GM12891 (cell line): ENCODE measurements around the gene DOCK10.

Source experiments
- PAX5 ChIP-seq: IDR thresholded peaks from 2 replicates; pipeline ENCODE4 v1.6.1; 2011; ENCODE audit warnings: low read length, moderate library complexity, mild to moderate bottlenecking; ENCODE audit not compliant: insufficient read depth, severe bottlenecking
- POLR2A ChIP-seq: IDR thresholded peaks from 2 replicates; pipeline ENCODE4 v1.6.1; 2011; ENCODE audit warnings: low read depth, low read length, control low read depth
- POLR2AphosphoS5 ChIP-seq: IDR thresholded peaks from 2 replicates; pipeline ENCODE4 v1.6.1; 2011; ENCODE audit warnings: low read depth, low read length, control low read depth
- POU2F2 ChIP-seq: IDR thresholded peaks from 2 replicates; pipeline ENCODE4 v1.6.1; 2011; ENCODE audit warnings: low read depth, mild to moderate bottlenecking, control low read depth, low read length, moderate library complexity
- SPI1 ChIP-seq: IDR thresholded peaks from 2 replicates; pipeline ENCODE4 v1.6.1; 2011; ENCODE audit warnings: low read depth, low read length, control low read depth
- TAF1 ChIP-seq: IDR thresholded peaks from 2 replicates; pipeline ENCODE4 v1.6.1; 2011; ENCODE audit warnings: low read depth, low read length, control low read depth

GRCh38 chr2:224947566-224947965 is 94.7 kb downstream of the DOCK10 start:
- no peak for TF ChIP-seq POLR2A
- TF ChIP-seq TAF1, result no peak
- no peak for TF ChIP-seq POLR2AphosphoS5
- no peak for TF ChIP-seq SPI1
- TF ChIP-seq POU2F2, result no peak
- TF ChIP-seq PAX5, result no peak
